Activated CD4-positive, alpha-beta T cell treated with anti-CD3 and anti-CD28 coated beads, Interleukin-2, amount 10 ng/mL, durations not matched to agents 24 days and 14 days (primary cell): ENCODE measurements around the gene PLXDC1. TPM values are rescaled to one million over a fixed set of nuclear protein-coding genes. Genes with fewer than 3 reads are reported as not detected.

Experiments used
- DNase-seq: peaks from one replicate; pipeline ENCODE4 v3.0.0; 2022
- H3K27ac Mint-ChIP-seq: one replicate; pipeline ENCODE4 v1.8.0; 2022; ENCODE audit warnings: mild to moderate bottlenecking, mixed read lengths
- H3K27me3 Mint-ChIP-seq: one replicate; pipeline ENCODE4 v1.8.0; 2022; ENCODE audit warnings: mixed read lengths
- H3K36me3 Mint-ChIP-seq: one replicate; pipeline ENCODE4 v1.8.0; 2022; ENCODE audit warnings: low read depth, mild to moderate bottlenecking, mixed read lengths
- H3K4me1 Mint-ChIP-seq: one replicate; pipeline ENCODE4 v1.8.0; 2021; ENCODE audit warnings: mixed read lengths
- H3K4me3 Mint-ChIP-seq: one replicate; pipeline ENCODE4 v1.8.0; 2022; ENCODE audit warnings: mild to moderate bottlenecking, moderate library complexity, mixed read lengths
- H3K9me3 Mint-ChIP-seq: one replicate; pipeline ENCODE4 v1.8.0; 2021; ENCODE audit warnings: mixed read lengths
- intact Hi-C: fragments of 100-400 bp; cut with micrococcal nuclease; formaldehyde crosslinking; loops from one replicate; pipeline ENCODE4 v1.15.1; 2023
- total RNA-seq: library from RNA; stranded (reverse); gene quantifications from 2 replicates; pipeline ENCODE4 v1.2.3, GENCODE V29; 2022

Gene PLXDC1
- total RNA-seq, 1 donor from 2014 or later = 0.16 TPM

DNA sequence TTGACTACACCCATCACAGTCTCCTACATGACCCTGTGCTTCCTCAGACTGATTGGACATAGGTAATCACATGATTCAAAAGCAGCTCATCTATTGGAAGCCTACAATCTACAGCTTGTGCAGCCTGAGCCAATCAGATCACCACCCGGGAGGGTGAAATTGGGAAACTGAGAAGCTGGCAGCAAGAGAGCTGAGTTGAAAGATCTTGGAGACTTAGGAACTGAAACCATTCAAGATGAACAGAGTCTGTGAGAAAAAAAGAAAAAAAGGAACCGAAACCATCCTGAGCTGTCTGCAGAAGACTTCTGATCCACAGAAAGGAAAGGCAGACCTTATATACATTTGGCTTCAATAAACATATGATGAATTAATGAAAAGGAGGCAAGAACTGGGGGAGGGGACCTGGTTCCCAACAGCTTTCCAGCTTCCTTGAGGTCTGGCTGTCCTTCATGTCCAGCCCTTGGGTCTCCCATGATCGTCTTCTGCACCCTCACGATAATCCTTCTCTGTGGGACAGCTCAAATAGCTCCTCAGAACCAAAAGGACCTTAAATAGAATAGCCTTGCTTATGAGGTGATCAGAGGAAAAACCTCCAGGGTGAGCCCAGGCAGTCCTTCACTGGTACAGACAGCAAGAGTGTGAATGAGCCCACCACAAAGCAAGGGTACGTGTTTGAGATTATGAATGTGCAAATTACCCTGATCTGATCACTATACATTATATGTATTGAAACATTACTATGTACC lies 32.6 kb downstream of the PLXDC1 start:
- Mint-ChIP-seq H3K4me3 (no peak overlapping the region), H3K4me1 (peaks cover 2% of the 10 kb centered on the region), H3K27ac (no peak overlapping the region), H3K27me3 (peaks cover 4% of the 10 kb centered on the region), H3K9me3 (no peaks in the 10 kb centered on the region), H3K36me3 (no peaks in the 10 kb centered on the region)
- DNase-seq = no peak
- intact Hi-C loops = no loop called here

- Mint-ChIP-seq H3K27me3 (peaks cover 4% of the 10 kb centered on the region), H3K36me3 (no peaks in the 10 kb centered on the region), H3K4me1 (peaks cover 2% of the 10 kb centered on the region), H3K9me3 (no peaks in the 10 kb centered on the region), H3K4me3 (no peak overlapping the region), H3K27ac (no peak overlapping the region)
- intact Hi-C loops = no loop called here
- no peak for DNase-seq
Observed at GRCh38 chr17:39116224-39116623, 35.2 kb downstream of the PLXDC1 start.

DNA sequence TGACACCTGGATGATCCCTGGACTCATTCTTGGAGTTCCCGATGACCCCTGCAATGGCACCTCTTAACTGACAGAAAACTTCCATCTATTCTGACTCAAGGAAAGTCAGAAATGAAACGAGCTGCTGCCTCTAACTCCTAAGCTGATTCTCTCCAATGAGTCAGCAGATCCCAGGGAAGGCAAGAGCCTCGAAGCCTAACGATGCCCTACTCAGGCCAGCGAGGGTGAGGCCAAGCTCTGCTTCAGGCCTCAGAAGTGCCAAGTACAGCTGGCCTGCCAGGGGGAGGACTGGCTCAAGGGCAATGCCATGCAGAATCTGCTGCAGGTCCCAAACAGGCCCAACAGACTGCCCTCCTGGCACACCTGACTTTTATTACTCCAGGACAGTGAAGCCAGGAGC lies 36.3 kb downstream of the PLXDC1 start:
- H3K4me1 Mint-ChIP-seq = peaks cover 2% of the 10 kb centered on the region
- intact Hi-C loops = no loop called here
- peaks cover 4% of the 10 kb centered on the region for H3K27me3 Mint-ChIP-seq
- H3K27ac Mint-ChIP-seq = peak overlapping the region; percentile 45
- no peaks in the 10 kb centered on the region for H3K9me3 Mint-ChIP-seq
- no peak overlapping the region for H3K4me3 Mint-ChIP-seq
- no peak for DNase-seq
- H3K36me3 Mint-ChIP-seq = no peaks in the 10 kb centered on the region

DNA sequence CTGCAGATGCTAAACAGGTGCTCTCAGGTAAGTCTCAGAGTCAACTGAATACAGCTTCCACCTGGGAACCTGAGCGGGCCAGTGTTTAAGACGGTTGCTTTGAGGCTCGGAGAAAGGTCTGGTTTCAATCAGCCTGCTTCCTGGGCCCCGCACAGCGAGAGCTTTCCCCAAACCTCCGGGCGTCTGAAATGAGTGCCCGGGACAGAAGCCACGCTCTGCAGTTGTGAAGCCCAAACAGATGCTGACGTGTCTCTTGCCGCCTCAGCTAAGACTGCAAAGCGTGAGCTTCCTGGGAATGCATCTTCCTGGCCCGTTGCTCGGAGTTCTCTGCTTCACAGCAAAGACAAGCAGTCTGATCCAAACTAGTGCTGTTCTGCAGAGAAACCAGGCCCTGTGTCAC lies 36.7 kb downstream of the PLXDC1 start:
- DNase-seq = no peak
- no peaks in the 10 kb centered on the region for H3K36me3 Mint-ChIP-seq
- intact Hi-C loops = no loop called here
- H3K9me3 Mint-ChIP-seq = no peaks in the 10 kb centered on the region
- peaks cover 2% of the 10 kb centered on the region for H3K4me1 Mint-ChIP-seq
- no peak overlapping the region for H3K27ac Mint-ChIP-seq
- peaks cover 4% of the 10 kb centered on the region for H3K27me3 Mint-ChIP-seq
- H3K4me3 Mint-ChIP-seq = no peak overlapping the region

GRCh38 chr17:39113871-39114270 lies 37.6 kb downstream of the PLXDC1 start:
- H3K4me1 Mint-ChIP-seq = peaks cover 2% of the 10 kb centered on the region
- H3K36me3 Mint-ChIP-seq = no peaks in the 10 kb centered on the region
- H3K4me3 Mint-ChIP-seq = no peak overlapping the region
- intact Hi-C loops = no loop called here
- no peak overlapping the region for H3K27ac Mint-ChIP-seq
- H3K9me3 Mint-ChIP-seq = no peaks in the 10 kb centered on the region
- DNase-seq = no peak
- peaks cover 4% of the 10 kb centered on the region for H3K27me3 Mint-ChIP-seq

- Mint-ChIP-seq H3K9me3 (no peaks in the 10 kb centered on the region), H3K27me3 (peaks cover 7% of the 10 kb centered on the region), H3K36me3 (no peaks in the 10 kb centered on the region), H3K27ac (no peak overlapping the region), H3K4me3 (no peak overlapping the region), H3K4me1 (no peaks in the 10 kb centered on the region)
- intact Hi-C loops = no loop called here
- DNase-seq = no peak
Observed at GRCh38 chr17:39110435-39111136, 40.9 kb downstream of the PLXDC1 start.

GRCh38 chr17:39108461-39109375 lies 42.7 kb downstream of the PLXDC1 start:
- Mint-ChIP-seq H3K4me1 (no peaks in the 10 kb centered on the region), H3K27me3 (peaks cover 2% of the 10 kb centered on the region), H3K4me3 (no peak overlapping the region), H3K9me3 (no peaks in the 10 kb centered on the region), H3K27ac (no peak overlapping the region), H3K36me3 (no peaks in the 10 kb centered on the region)
- intact Hi-C loops = no loop called here
- no peak for DNase-seq

DNA sequence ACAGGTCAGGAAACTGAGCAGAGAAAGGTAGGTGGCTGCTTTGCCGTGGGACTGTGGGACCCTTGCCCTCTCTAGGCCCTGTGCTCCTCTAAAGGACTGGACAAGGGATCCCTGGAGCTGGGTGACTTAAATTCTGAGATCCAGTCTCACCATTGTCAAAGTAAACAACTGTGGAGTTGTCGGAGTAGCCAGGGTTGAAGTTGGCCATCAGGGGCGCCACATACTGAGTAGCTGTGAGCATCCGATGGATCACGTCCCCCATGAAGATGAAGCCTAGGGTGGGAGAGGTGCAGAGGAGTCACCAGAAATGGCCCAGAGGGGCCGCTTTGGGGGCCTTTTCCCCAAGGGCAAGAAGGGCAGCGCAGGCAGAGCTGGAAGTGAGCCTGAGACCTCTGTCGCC lies 43.5 kb downstream of the PLXDC1 start:
- Mint-ChIP-seq H3K4me3 (no peak overlapping the region), H3K9me3 (no peaks in the 10 kb centered on the region), H3K36me3 (no peaks in the 10 kb centered on the region), H3K4me1 (no peaks in the 10 kb centered on the region), H3K27me3 (peaks cover 2% of the 10 kb centered on the region), H3K27ac (no peak overlapping the region)
- intact Hi-C loops = no loop called here
- DNase-seq = no peak

GRCh38 chr17:39107155-39107554 lies 44.3 kb downstream of the PLXDC1 start:
- H3K4me1 Mint-ChIP-seq = no peaks in the 10 kb centered on the region
- no peak overlapping the region for H3K27ac Mint-ChIP-seq
- no peaks in the 10 kb centered on the region for H3K36me3 Mint-ChIP-seq
- no peak overlapping the region for H3K4me3 Mint-ChIP-seq
- no peak for DNase-seq
- intact Hi-C loops = no loop called here
- peaks cover 2% of the 10 kb centered on the region for H3K27me3 Mint-ChIP-seq
- no peaks in the 10 kb centered on the region for H3K9me3 Mint-ChIP-seq

DNA sequence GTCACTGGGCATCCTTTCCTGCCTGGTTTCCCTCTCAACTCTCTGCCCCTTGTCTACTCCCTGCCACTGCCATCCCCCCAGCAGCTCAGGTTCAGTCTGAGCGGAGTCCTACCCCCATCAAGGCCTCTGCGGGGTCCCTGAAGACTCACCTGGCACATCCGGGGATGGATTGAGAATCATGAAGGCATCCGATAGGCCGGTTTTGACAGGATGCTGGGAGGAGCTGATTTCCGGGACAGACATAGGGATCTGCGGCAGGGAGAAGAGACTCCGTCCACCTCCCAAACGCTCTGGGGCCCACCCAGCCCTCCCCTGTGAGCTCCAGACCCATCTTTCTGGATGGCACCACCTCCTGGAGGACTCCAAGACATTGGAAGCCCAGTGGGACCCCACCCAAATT lies 45.7 kb downstream of the PLXDC1 start:
- no peak for DNase-seq
- no peaks in the 10 kb centered on the region for H3K36me3 Mint-ChIP-seq
- H3K27ac Mint-ChIP-seq = no peak overlapping the region
- H3K4me1 Mint-ChIP-seq = peaks cover 2% of the 10 kb centered on the region
- H3K27me3 Mint-ChIP-seq = peaks cover 2% of the 10 kb centered on the region
- H3K9me3 Mint-ChIP-seq = no peaks in the 10 kb centered on the region
- intact Hi-C loops = no loop called here
- H3K4me3 Mint-ChIP-seq = no peak overlapping the region

- Mint-ChIP-seq H3K27ac (no peak overlapping the region), H3K9me3 (no peaks in the 10 kb centered on the region), H3K27me3 (peaks cover 2% of the 10 kb centered on the region), H3K36me3 (no peaks in the 10 kb centered on the region), H3K4me3 (no peak overlapping the region), H3K4me1 (peaks cover 2% of the 10 kb centered on the region)
- DNase-seq = no peak
- intact Hi-C loops = no loop called here
Observed at GRCh38 chr17:39104657-39105056, 46.8 kb downstream of the PLXDC1 start.

DNA sequence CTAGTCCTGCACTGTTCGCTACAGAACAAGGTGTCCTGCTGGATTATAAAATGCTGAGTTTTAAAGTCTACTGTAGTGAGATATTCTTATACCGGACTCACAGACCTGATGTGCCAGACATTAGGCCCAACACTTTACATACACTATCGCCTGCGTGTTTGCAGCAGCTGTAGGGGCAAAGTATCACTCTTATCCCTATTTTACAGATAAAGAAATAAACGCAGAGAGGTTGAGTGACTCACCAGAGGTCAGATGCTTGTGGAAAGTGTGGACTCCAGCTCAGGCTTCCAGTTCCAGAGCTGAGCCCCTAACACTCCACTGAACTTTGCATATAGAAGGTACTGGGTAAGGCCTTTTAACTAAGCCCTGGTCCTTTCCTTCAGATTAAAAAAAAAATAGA lies 47.4 kb downstream of the PLXDC1 start:
- no peaks in the 10 kb centered on the region for H3K36me3 Mint-ChIP-seq
- no peak for DNase-seq
- H3K27me3 Mint-ChIP-seq = peaks cover 2% of the 10 kb centered on the region
- no peak overlapping the region for H3K27ac Mint-ChIP-seq
- intact Hi-C loops = no loop called here
- no peak overlapping the region for H3K4me3 Mint-ChIP-seq
- H3K4me1 Mint-ChIP-seq = peaks cover 2% of the 10 kb centered on the region
- no peaks in the 10 kb centered on the region for H3K9me3 Mint-ChIP-seq

DNA sequence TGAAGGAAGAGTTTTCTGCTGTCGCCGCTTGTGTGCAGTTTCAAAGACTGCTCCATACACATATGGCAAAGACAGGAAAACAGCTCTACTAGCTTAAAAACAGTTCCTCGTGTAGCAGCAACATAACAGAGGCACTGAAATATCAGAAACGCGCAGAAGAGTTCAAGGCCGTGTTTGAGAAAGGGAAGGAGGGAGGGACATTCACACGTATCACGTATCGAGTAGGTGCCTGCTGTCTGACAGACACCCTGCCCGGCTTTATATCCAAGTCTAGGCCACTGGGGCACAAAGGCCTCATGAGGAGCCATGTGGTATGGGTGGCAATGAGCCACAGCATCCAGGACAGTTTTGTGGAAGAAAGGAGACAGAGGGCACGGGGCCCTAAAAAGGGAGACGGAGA lies 50.3 kb downstream of the PLXDC1 start:
- no peak for DNase-seq
- no peaks in the 10 kb centered on the region for H3K36me3 Mint-ChIP-seq
- peaks cover 6% of the 10 kb centered on the region for H3K27me3 Mint-ChIP-seq
- no peak overlapping the region for H3K27ac Mint-ChIP-seq
- H3K4me1 Mint-ChIP-seq = peaks cover 20% of the 10 kb centered on the region
- H3K9me3 Mint-ChIP-seq = no peaks in the 10 kb centered on the region
- intact Hi-C loops = no loop called here
- no peak overlapping the region for H3K4me3 Mint-ChIP-seq

DNA sequence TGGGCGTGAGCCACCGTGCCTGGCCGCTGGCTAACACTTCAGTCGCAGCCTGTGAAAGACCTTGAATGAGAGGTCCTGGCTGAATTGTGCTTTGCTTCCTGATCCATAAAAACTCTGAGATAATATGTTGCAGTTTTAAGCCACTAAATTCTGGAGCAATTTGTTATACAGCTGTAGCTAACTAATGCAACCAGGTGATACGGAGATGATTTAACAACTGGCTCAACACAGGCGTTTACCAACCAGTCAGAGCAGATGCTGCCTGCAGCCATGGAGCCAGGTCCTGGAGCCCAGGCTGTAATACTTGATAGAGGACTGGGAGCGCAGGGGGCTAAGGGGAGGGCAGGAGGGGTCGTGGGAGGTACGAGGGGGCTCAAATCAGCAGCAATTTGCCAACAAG lies 50.9 kb downstream of the PLXDC1 start:
- Mint-ChIP-seq H3K27ac (no peak overlapping the region), H3K36me3 (no peaks in the 10 kb centered on the region), H3K4me1 (peaks cover 23% of the 10 kb centered on the region), H3K27me3 (peaks cover 6% of the 10 kb centered on the region), H3K4me3 (no peak overlapping the region), H3K9me3 (no peaks in the 10 kb centered on the region)
- intact Hi-C loops = no loop called here
- DNase-seq = no peak
